Upper lobe of right lung (tissue), 1 donor: ENCODE results near the gene AHDC1. TPM values are rescaled to one million over a fixed set of nuclear protein-coding genes. Genes with fewer than 3 reads are reported as not detected.

ENCODE experiments used
- ATAC-seq: fragments of 200-7000 bp; cut with Tn5 transposase; one replicate; pipeline ENCODE4 v1.9.1; 2020; ENCODE audit warnings: mild to moderate bottlenecking, moderate library complexity
- DNase-seq: peaks from one replicate; pipeline ENCODE4 v3.0.0-alpha.2; 2020
- H3K27ac ChIP-seq: fragments of 200-600 bp; one replicate; pipeline ENCODE4 v1.8.0; 2022
- H3K27me3 ChIP-seq: fragments of 200-600 bp; one replicate; pipeline ENCODE4 v1.8.0; 2022; ENCODE audit warnings: mild to moderate bottlenecking
- H3K36me3 ChIP-seq: fragments of 200-600 bp; one replicate; pipeline ENCODE4 v1.8.0; 2022
- H3K4me1 ChIP-seq: fragments of 200-600 bp; one replicate; pipeline ENCODE4 v1.8.0; 2022
- H3K4me3 ChIP-seq: fragments of 200-600 bp; one replicate; pipeline ENCODE4 v1.8.0; 2022; ENCODE audit warnings: mild to moderate bottlenecking
- H3K9me3 ChIP-seq: fragments of 200-600 bp; one replicate; pipeline ENCODE4 v1.8.0; 2022
- intact Hi-C: fragments of 100-400 bp; cut with DNase I; formaldehyde crosslinking; loops from one replicate; pipeline ENCODE4 v1.11.0; 2022
- total RNA-seq: library from RNA; stranded (reverse); fragmentation: NEBNext Ultra II Directional; extraction: Animal tissue kit (Norgen Biotek cat#: 25700); gene quantifications from one replicate; pipeline ENCODE4 v1.2.1, GENCODE V29; 2021
- TF ChIP-seq, protein P1 (sequence below): fragments of 200-600 bp; IDR thresholded peaks from one replicate; pipeline ENCODE4 v1.8.0; 2022; ENCODE audit warnings: antibody characterized with exemption
- donor health status: DM: no; HTN: yes; CAD: no; lungs with severe emphysema.

Gene AHDC1
- total RNA-seq, 1 donor from 2014 or later: 34.2 TPM

DNA sequence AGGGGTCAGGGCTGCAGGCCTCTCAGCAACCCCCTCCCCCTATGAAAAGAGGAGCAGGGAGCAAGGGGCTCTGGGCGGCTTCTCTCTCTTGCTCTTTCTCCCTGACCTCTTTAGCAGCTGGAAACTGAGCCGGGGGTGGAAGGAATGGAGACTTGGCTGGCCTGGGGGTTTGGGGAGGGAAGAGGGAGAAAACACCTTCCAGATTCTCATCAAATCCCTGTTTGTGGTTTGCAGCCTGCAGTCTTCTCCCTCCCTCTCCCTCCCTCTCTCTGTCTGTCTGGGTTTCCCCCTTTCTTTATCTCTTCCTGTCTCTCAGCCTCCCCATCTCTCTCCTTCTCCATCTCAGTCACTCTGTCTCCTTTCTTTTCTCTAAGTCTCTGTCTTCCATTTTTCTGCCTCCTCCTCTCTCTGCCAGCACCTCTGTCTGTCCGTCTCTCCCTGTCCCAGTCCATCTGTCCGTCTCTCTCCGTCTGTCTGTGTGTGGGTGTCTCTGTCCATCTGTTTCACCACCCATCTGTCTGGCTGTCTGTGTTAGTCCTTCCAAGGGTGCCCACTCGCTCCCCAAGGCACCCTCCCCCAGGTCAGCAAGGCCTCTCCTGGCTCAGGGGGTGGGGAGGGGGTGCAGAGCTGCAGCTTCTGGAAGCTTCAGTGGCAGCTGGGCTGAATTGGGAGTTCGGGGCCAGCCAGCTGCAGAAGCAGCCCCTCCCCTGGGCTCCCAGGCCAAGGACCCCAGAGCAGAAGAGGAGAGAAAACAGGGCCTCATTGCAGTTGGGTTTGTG lies 6.2 kb downstream of the AHDC1 start:
- DNase-seq (no peak), ATAC-seq (no peak)
- TF ChIP-seq, protein P1, sequence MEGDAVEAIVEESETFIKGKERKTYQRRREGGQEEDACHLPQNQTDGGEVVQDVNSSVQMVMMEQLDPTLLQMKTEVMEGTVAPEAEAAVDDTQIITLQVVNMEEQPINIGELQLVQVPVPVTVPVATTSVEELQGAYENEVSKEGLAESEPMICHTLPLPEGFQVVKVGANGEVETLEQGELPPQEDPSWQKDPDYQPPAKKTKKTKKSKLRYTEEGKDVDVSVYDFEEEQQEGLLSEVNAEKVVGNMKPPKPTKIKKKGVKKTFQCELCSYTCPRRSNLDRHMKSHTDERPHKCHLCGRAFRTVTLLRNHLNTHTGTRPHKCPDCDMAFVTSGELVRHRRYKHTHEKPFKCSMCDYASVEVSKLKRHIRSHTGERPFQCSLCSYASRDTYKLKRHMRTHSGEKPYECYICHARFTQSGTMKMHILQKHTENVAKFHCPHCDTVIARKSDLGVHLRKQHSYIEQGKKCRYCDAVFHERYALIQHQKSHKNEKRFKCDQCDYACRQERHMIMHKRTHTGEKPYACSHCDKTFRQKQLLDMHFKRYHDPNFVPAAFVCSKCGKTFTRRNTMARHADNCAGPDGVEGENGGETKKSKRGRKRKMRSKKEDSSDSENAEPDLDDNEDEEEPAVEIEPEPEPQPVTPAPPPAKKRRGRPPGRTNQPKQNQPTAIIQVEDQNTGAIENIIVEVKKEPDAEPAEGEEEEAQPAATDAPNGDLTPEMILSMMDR: no peak

GRCh38 chr1:27596986-27597385 lies 7.0 kb downstream of the AHDC1 start:
- no peaks in the 10 kb centered on the region for H3K9me3 ChIP-seq
- intact Hi-C loops: no loop called here
- ATAC-seq: no peak
- TF ChIP-seq, protein P1: no peak
- H3K4me1 ChIP-seq: peaks cover 55% of the 10 kb centered on the region
- no peak for DNase-seq
- H3K27ac ChIP-seq: no peak overlapping the region
- H3K27me3 ChIP-seq: no peaks in the 10 kb centered on the region
- no peak overlapping the region for H3K4me3 ChIP-seq
- H3K36me3 ChIP-seq: no peaks in the 10 kb centered on the region

More for the DNA sequence above, 6.2 kb downstream of the AHDC1 start:
- intact Hi-C loops: loop anchor here (1.0 kb wide), 1 partner anchor 10 kb away; no protein-coding TSS in a partner anchor
- Histone ChIP-seq H3K27ac (no peak overlapping the region), H3K36me3 (no peaks in the 10 kb centered on the region), H3K9me3 (no peaks in the 10 kb centered on the region), H3K4me3 (no peak overlapping the region), H3K27me3 (no peaks in the 10 kb centered on the region), H3K4me1 (peaks cover 60% of the 10 kb centered on the region)

- H3K27ac ChIP-seq: no peak overlapping the region
- no peak for DNase-seq
- TF ChIP-seq, protein P1: no peak
- intact Hi-C loops: no loop called here
- H3K4me3 ChIP-seq: no peak overlapping the region
- no peaks in the 10 kb centered on the region for H3K27me3 ChIP-seq
- H3K4me1 ChIP-seq: peaks cover 52% of the 10 kb centered on the region
- H3K9me3 ChIP-seq: no peaks in the 10 kb centered on the region
- H3K36me3 ChIP-seq: no peaks in the 10 kb centered on the region
- no peak for ATAC-seq
Observed at GRCh38 chr1:27596261-27596660, 7.7 kb downstream of the AHDC1 start.

DNA sequence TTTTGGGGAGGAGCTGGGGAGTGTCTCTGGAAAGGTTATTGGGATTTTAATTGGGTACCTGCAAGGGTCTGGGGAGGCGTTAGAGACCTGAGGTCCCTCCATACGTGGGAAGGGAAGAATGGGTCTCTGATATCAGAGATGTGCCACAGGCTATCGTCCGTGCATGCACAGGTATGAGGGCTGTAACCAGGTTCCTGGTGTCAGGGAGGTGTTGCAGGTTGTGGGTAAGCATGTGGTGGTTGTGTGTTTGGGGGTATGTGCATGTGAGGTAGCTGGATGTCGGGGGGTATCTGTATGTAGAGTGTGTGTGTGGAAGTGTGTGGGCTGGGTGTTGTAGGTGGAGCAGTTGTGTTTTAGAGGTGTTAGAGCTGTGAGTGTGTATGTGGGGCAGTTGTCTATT lies 8.3 kb downstream of the AHDC1 start:
- TF ChIP-seq, protein P1: no peak
- no peak for DNase-seq
- Histone ChIP-seq H3K36me3 (no peaks in the 10 kb centered on the region), H3K4me1 (peaks cover 52% of the 10 kb centered on the region), H3K4me3 (no peak overlapping the region), H3K27me3 (no peaks in the 10 kb centered on the region), H3K9me3 (no peaks in the 10 kb centered on the region), H3K27ac (no peak overlapping the region)
- no peak for ATAC-seq
- intact Hi-C loops: no loop called here

DNA sequence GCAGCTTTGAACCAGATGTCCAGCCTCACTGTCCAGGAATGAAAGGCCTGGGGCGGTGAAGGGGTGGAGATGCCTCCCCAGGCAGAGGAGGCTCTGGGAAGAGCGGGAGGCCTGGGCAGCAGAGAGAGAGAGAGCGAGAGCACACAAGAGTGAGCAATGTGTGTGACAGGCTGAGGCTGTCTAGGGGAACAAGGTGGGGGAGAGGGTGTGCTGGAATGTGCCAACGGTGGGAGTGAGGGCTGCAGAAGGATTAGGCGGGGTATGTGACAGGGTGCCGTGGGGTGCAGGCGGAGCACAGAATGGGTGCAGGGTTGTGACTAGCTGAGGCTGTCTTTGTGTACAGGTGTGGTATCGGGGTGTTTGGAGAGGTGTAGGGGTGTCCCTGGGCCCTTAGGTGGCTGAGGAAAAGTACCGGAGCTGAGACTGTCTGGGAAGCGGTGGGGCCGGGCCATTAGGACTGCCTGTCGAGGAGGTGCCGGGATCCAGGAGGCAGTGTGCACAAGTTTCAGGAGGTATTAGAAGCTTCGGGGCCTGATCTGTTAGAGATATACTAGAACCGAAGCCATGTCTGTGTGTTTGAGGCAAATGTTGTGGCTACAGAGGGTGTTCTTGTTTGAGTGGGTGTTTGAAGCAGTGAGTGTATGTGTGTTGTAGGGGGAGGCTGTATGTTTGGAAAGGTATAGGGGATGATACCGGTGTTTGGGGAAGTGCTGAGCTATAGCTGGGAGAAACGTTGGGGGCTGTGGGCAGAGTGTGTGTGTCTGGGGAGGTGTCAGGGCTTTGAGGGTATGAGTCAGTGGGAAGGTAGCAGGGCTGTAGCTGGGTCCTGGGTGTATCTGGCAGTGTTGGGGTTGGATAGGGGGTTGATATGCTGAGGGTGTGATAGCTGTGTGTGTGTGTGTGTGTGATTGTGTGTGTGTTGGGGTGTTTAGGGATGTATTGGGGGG lies 9.1 kb downstream of the AHDC1 start:
- TF ChIP-seq, protein P1: no peak
- Histone ChIP-seq H3K27me3 (no peaks in the 10 kb centered on the region), H3K36me3 (no peaks in the 10 kb centered on the region), H3K4me1 (peaks cover 56% of the 10 kb centered on the region), H3K9me3 (no peaks in the 10 kb centered on the region), H3K4me3 (no peak overlapping the region), H3K27ac (no peak overlapping the region)
- no peak for ATAC-seq
- DNase-seq: no peak
- intact Hi-C loops: no loop called here
